NCI-H82 treated with DMSO at 0.1 percent for 48 hours (cell line): ENCODE results near the gene FER1L5.

ENCODE experiments used
- DNase-seq: peaks from one replicate; lab custom pipeline; 2025; ENCODE audit not compliant: unreplicated experiment; lab: John Stamatoyannopoulos, UW

Gene FER1L5

GRCh38 chr2:96642564-96643360, at the start of gene FER1L5:
Gene FER1L5, plus strand, starts transcription at chr2:96642764. Its CDS starts 73 bp downstream, at chr2:96642837.
- DNase-seq: no peak

- no peak for DNase-seq
These were observed 48.3 kb upstream of the FER1L5 start for GRCh38 chr2:96594282-96594681.

GRCh38 chr2:96594691-96595152, 47.8 kb upstream of the FER1L5 start:
- DNase-seq: no peak

- DNase-seq: no peak
These were observed 46.0 kb upstream of the FER1L5 start for GRCh38 chr2:96596596-96596995.

- no peak for DNase-seq
These were observed 42.6 kb upstream of the FER1L5 start for GRCh38 chr2:96599941-96600340.

GRCh38 chr2:96601382-96602292, 40.9 kb upstream of the FER1L5 start:
- no peak for DNase-seq

- no peak for DNase-seq
These were observed 40.2 kb upstream of the FER1L5 start for GRCh38 chr2:96602330-96602823.

GRCh38 chr2:96604104-96604503, 38.5 kb upstream of the FER1L5 start:
- DNase-seq: no peak

GRCh38 chr2:96608469-96609455, 33.8 kb upstream of the FER1L5 start:
- no peak for DNase-seq

- DNase-seq: no peak
These were observed 26.4 kb upstream of the FER1L5 start for GRCh38 chr2:96616128-96616527.

GRCh38 chr2:96616535-96616934, 26.0 kb upstream of the FER1L5 start:
- DNase-seq: no peak

- no peak for DNase-seq
These were observed 25.6 kb upstream of the FER1L5 start for GRCh38 chr2:96617012-96617411.

- no peak for DNase-seq
These were observed 23.8 kb upstream of the FER1L5 start for GRCh38 chr2:96618596-96619283.

- no peak for DNase-seq
These were observed 20.0 kb upstream of the FER1L5 start for GRCh38 chr2:96622544-96622943.

- no peak for DNase-seq
These were observed 19.4 kb upstream of the FER1L5 start for GRCh38 chr2:96623116-96623515.

- no peak for DNase-seq
These were observed 16.7 kb upstream of the FER1L5 start for GRCh38 chr2:96625571-96626552.

- no peak for DNase-seq
These were observed 16.0 kb upstream of the FER1L5 start for GRCh38 chr2:96626553-96626942.

- DNase-seq: no peak
These were observed 10.6 kb upstream of the FER1L5 start for GRCh38 chr2:96631804-96632435.
